IMR-90 (cell line): Measurements from ENCODE around the gene POLR3B.

Experiments used
- CEBPB ChIP-seq: IDR thresholded peaks from 2 replicates; pipeline ENCODE4 v1.6.1; 2012; ENCODE audit warnings: low read depth, low read length, improper control_type of control experiment
- CHD1 ChIP-seq: IDR thresholded peaks from 2 replicates; pipeline ENCODE4 v1.6.1; 2012; ENCODE audit warnings: low read depth, low read length, improper control_type of control experiment
- MAFK ChIP-seq: IDR thresholded peaks from 2 replicates; pipeline ENCODE4 v1.6.1; 2012; ENCODE audit warnings: low read depth, low read length, improper control_type of control experiment
- MAZ ChIP-seq: IDR thresholded peaks from 2 replicates; pipeline ENCODE4 v1.6.1; 2012; ENCODE audit warnings: low read depth, mild to moderate bottlenecking, low read length, improper control_type of control experiment, moderate library complexity, borderline replicate concordance
- MXI1 ChIP-seq: IDR thresholded peaks from 2 replicates; pipeline ENCODE4 v1.6.1; 2012; ENCODE audit warnings: low read depth, mild to moderate bottlenecking, low read length, moderate library complexity, borderline replicate concordance
- NFE2L2 ChIP-seq: fragments of 150-350 bp; IDR thresholded peaks from 2 replicates; pipeline ENCODE4 v1.6.1; 2016; ENCODE audit warnings: low read depth, mild to moderate bottlenecking, low read length
- POLR2A ChIP-seq: IDR thresholded peaks from 2 replicates; pipeline ENCODE4 v1.6.1; 2012; ENCODE audit warnings: mild to moderate bottlenecking, low read depth, low read length
- RAD21 ChIP-seq: IDR thresholded peaks from 2 replicates; pipeline ENCODE4 v1.6.1; 2012; ENCODE audit warnings: low read length, improper control_type of control experiment
- RCOR1 ChIP-seq: IDR thresholded peaks from 2 replicates; pipeline ENCODE4 v1.6.1; 2012; ENCODE audit warnings: mild to moderate bottlenecking, low read length, improper control_type of control experiment; ENCODE audit not compliant: insufficient replicate concordance
- RFX5 ChIP-seq: IDR thresholded peaks from 2 replicates; pipeline ENCODE4 v1.8.0; 2012; ENCODE audit warnings: low read depth, mild to moderate bottlenecking, low read length, moderate library complexity
- SMC3 ChIP-seq: fragments of 150-350 bp; IDR thresholded peaks from 2 replicates; pipeline ENCODE4 v1.6.1; 2016; ENCODE audit warnings: low read depth, mild to moderate bottlenecking, antibody characterized with exemption, low read length, moderate library complexity
- TF ChIP-seq, protein P1 (sequence below): conservative IDR thresholded peaks from 2 replicates; pipeline ENCODE4 v1.5.1; 2012; ENCODE audit warnings: mild to moderate bottlenecking, low read depth, low read length, improper control_type of control experiment
- TF ChIP-seq, protein P2 (sequence below): fragments of 150-350 bp; IDR thresholded peaks from 2 replicates; pipeline ENCODE4 v1.6.1; 2017; ENCODE audit warnings: mild to moderate bottlenecking, antibody characterized with exemption, low read length, low read depth
- TF ChIP-seq, protein P3 (sequence below): fragments of 150-350 bp; IDR thresholded peaks from 2 replicates; pipeline ENCODE4 v1.6.1; 2016; ENCODE audit warnings: low read depth, mild to moderate bottlenecking, low read length, moderate library complexity, borderline replicate concordance

DNA sequence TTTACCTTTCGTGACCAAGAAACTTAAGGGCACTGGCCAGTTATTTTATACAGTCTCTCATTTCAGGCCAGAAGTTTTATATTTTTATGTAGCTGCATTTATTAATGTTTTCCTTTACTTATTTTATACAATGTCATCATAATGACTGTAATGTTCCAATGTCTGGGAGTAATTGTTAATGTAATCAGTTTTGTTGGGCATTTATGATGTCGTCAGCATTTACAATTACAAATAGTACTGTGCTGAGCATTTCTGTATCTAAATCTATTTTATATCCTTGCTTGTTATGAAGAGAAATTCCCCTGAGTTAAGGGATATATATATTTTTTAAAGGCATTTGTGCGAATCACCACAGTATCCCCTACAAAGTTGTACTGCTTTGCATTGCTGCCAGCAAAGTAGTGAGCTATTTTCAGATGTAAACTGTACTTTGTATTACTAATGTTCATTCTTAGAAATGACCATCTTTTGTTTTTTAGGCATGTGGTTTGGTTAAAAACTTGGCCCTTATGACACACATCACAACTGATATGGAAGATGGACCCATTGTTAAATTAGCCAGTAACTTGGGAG, 74.4 kb downstream of the POLR3B start:
- TF ChIP-seq POLR2A (no peak), SMC3 (no peak), RCOR1 (no peak), CHD1 (no peak), MXI1 (no peak), MAZ (no peak), RFX5 (no peak), CEBPB (no peak), RAD21 (no peak), NFE2L2 (no peak), MAFK (peak; percentile 92)
- TF ChIP-seq, protein P1, sequence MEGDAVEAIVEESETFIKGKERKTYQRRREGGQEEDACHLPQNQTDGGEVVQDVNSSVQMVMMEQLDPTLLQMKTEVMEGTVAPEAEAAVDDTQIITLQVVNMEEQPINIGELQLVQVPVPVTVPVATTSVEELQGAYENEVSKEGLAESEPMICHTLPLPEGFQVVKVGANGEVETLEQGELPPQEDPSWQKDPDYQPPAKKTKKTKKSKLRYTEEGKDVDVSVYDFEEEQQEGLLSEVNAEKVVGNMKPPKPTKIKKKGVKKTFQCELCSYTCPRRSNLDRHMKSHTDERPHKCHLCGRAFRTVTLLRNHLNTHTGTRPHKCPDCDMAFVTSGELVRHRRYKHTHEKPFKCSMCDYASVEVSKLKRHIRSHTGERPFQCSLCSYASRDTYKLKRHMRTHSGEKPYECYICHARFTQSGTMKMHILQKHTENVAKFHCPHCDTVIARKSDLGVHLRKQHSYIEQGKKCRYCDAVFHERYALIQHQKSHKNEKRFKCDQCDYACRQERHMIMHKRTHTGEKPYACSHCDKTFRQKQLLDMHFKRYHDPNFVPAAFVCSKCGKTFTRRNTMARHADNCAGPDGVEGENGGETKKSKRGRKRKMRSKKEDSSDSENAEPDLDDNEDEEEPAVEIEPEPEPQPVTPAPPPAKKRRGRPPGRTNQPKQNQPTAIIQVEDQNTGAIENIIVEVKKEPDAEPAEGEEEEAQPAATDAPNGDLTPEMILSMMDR, result no peak
- TF ChIP-seq, protein P2, sequence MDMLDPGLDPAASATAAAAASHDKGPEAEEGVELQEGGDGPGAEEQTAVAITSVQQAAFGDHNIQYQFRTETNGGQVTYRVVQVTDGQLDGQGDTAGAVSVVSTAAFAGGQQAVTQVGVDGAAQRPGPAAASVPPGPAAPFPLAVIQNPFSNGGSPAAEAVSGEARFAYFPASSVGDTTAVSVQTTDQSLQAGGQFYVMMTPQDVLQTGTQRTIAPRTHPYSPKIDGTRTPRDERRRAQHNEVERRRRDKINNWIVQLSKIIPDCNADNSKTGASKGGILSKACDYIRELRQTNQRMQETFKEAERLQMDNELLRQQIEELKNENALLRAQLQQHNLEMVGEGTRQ, result no peak
- TF ChIP-seq, protein P3, sequence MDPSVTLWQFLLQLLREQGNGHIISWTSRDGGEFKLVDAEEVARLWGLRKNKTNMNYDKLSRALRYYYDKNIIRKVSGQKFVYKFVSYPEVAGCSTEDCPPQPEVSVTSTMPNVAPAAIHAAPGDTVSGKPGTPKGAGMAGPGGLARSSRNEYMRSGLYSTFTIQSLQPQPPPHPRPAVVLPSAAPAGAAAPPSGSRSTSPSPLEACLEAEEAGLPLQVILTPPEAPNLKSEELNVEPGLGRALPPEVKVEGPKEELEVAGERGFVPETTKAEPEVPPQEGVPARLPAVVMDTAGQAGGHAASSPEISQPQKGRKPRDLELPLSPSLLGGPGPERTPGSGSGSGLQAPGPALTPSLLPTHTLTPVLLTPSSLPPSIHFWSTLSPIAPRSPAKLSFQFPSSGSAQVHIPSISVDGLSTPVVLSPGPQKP, result no peak
